Stimulated activated CD8-positive, alpha-beta memory T cell treated with anti-CD3 and anti-CD28 coated beads, Interleukin-15, amount 100 ng/mL, for 4 hours (primary cell): Measurements from ENCODE around the gene FBP2.
A peak's percentile ranks its signal among the peaks of the same experiment; 100 is the strongest.

ENCODE experiments used
- DNase-seq, 2 donors: peaks; one replicate each; pipeline ENCODE4 v3.0.0-alpha.2; 2020; ENCODE audit warnings: low read depth in 2 of 2

The FBP2 gene

GRCh38 chr9:94593459-94594345 lies at the start of gene FBP2:
TSS of gene FBP2 (minus strand) at chr9:94593824. CDS start at chr9:94593726, 98 bp downstream.
- no peak for DNase-seq

GRCh38 chr9:94643176-94643575 lies 49.6 kb upstream of the FBP2 start:
- DNase-seq, result no peak

GRCh38 chr9:94642501-94642900 lies 48.9 kb upstream of the FBP2 start:
- DNase-seq, result no peak

- DNase-seq, result no peak
These were observed 46.4 kb upstream of the FBP2 start for GRCh38 chr9:94639999-94640376.

GRCh38 chr9:94639061-94639998 lies 45.7 kb upstream of the FBP2 start, which contains the start of gene FBP1:
TSS of gene FBP1 (minus strand) at chr9:94639518. CDS start at chr9:94639310, 208 bp downstream.
- DNase-seq, result peak; percentile 21 to 32

- DNase-seq, result no peak
These were observed 44.9 kb upstream of the FBP2 start for GRCh38 chr9:94638335-94639060.

GRCh38 chr9:94632737-94633136 lies 39.1 kb upstream of the FBP2 start:
- no peak for DNase-seq

- no peak for DNase-seq
These were observed 38.0 kb upstream of the FBP2 start for GRCh38 chr9:94631599-94631998.

- no peak for DNase-seq
These were observed 37.2 kb upstream of the FBP2 start for GRCh38 chr9:94630833-94631232.

GRCh38 chr9:94630281-94630680 lies 36.7 kb upstream of the FBP2 start:
- DNase-seq, result no peak

GRCh38 chr9:94627287-94627686 lies 33.7 kb upstream of the FBP2 start:
- no peak for DNase-seq

- DNase-seq, result no peak
These were observed 32.2 kb upstream of the FBP2 start for GRCh38 chr9:94625835-94626234.

- no peak for DNase-seq
These were observed 31.0 kb upstream of the FBP2 start for GRCh38 chr9:94624629-94625028.

- DNase-seq, result no peak
These were observed 29.6 kb upstream of the FBP2 start for GRCh38 chr9:94623253-94623652.

- DNase-seq, result no peak
These were observed 28.6 kb upstream of the FBP2 start for GRCh38 chr9:94622087-94622800.

- no peak for DNase-seq
These were observed 25.4 kb upstream of the FBP2 start for GRCh38 chr9:94619026-94619425.

GRCh38 chr9:94613003-94613402 lies 19.4 kb upstream of the FBP2 start:
- DNase-seq, result no peak

- no peak for DNase-seq
These were observed 18.4 kb upstream of the FBP2 start for GRCh38 chr9:94612071-94612470.

- DNase-seq, result no peak
These were observed 18.0 kb upstream of the FBP2 start for GRCh38 chr9:94611638-94612068.

- no peak for DNase-seq
These were observed 16.6 kb upstream of the FBP2 start for GRCh38 chr9:94610181-94610606.

- no peak for DNase-seq
These were observed 13.7 kb upstream of the FBP2 start for GRCh38 chr9:94607423-94607691.
